ENCODE measurements around the gene GP5.
A peak's percentile ranks its signal among the peaks of the same experiment; 100 is the strongest.

The GP5 gene

GRCh38 chr3:194399874-194400411 is 877 bp upstream of the GP5 start:
- TF ChIP-seq, protein P1, sequence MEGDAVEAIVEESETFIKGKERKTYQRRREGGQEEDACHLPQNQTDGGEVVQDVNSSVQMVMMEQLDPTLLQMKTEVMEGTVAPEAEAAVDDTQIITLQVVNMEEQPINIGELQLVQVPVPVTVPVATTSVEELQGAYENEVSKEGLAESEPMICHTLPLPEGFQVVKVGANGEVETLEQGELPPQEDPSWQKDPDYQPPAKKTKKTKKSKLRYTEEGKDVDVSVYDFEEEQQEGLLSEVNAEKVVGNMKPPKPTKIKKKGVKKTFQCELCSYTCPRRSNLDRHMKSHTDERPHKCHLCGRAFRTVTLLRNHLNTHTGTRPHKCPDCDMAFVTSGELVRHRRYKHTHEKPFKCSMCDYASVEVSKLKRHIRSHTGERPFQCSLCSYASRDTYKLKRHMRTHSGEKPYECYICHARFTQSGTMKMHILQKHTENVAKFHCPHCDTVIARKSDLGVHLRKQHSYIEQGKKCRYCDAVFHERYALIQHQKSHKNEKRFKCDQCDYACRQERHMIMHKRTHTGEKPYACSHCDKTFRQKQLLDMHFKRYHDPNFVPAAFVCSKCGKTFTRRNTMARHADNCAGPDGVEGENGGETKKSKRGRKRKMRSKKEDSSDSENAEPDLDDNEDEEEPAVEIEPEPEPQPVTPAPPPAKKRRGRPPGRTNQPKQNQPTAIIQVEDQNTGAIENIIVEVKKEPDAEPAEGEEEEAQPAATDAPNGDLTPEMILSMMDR (conservative IDR thresholded peaks at IDR 0.05): no peak
- H3K27ac ChIP-seq: no peak overlapping the region

DNA sequence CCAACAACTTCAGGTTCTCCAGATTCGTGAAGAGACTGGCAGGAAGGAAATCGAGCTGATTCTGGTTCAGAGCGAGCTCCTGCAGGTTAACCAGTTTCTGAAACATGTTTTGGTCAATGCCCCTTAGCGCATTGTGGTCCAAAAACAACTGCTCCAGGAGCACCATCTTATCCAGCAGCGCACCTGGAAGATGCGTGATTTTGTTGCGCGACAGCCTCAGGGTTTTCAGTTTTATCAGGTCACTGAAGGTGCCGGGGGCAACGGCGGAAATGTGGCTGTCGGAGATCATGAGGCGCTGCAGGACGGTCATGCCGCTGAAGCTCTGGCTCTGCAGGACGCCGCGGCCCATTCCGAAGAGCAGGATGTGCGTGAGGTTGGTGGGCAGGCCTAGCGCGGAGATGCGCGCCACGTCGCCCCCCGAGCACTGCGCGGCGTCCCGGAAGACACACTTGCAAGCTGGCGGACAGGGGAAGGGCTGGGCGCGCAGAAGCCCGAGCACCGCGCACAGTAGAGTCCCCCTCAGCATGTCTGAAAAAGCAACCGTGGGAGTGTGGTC is 1.2 kb downstream of the GP5 start:
- H3K27ac ChIP-seq: no peak overlapping the region
- TF ChIP-seq, protein P1 (conservative IDR thresholded peaks at IDR 0.05): no peak

GRCh38 chr3:194396859-194397756 is 2.0 kb downstream of the GP5 start:
- TF ChIP-seq, protein P1 (conservative IDR thresholded peaks at IDR 0.05): no peak
- no peak overlapping the region for H3K27ac ChIP-seq

- no peak overlapping the region for H3K27ac ChIP-seq
Measured at GRCh38 chr3:194396539-194396858, 2.6 kb downstream of the GP5 start.

DNA sequence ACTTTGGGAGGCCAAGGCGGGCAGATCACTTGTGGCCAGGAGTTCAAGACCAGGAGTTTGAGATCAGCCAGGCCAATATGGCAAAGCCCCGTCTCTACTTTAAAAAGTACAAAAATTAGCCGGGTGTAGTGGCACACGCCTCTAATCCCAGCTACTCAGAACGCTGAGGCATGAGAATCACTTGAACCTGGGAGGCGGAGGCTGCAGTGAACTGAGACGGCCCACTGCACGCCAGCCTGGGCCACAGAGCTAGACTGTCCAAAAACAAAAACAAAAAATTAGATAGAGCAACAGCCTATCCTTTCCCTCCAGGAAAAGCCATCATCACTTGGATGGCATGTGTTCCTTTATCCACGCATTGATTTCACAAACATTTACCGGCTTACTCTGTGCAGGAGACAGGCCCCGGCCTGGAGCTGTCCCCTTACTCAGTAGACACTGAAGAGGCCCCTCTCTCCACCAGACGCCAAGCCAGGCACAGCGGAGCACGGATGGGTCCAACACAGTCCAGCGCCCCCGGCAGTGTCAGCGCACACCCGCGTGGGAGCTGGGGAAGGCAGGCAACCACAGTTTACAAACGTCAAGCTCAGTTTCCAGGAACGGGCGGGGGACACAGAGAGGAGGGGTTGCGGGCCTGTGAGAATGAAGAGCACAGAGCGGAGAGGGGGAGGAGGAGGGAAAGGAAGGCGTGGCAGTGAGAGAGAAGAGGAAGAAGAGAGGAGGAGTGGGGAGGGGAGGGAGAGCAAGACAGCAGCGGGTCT is 3.1 kb downstream of the GP5 start:
- TF ChIP-seq, protein P1 (conservative IDR thresholded peaks at IDR 0.05): no peak
- H3K27ac ChIP-seq: peak overlapping the region; percentile 30; the same call in 1 of the 2 replicates

More at GRCh38 chr3:194396539-194396858, 2.6 kb downstream of the GP5 start:
- TF ChIP-seq, protein P1 (conservative IDR thresholded peaks at IDR 0.05): no peak

- TF ChIP-seq, protein P1 (conservative IDR thresholded peaks at IDR 0.05): no peak
- H3K27ac ChIP-seq: peak overlapping the region; percentile 30
Measured at GRCh38 chr3:194395212-194395611, 3.9 kb downstream of the GP5 start.

DNA sequence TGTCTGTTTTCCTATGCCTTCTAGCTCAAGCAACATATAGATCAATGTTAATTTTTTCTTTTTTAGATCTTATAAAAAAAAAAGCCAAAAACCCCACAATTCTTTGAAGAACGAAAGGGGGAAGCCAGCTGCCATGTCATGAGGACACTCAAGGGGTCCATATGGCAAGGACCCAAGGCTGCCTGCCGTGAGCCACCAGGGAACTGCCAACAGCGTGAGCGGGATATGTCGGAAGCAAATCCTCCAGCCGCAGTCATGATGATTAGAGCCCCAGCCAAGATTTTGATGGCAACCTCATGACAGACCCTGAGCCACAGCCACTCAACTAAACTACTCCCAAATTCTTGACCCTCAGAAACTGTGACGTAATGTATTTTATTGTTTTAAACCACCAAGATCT is 6.5 kb downstream of the GP5 start:
- TF ChIP-seq, protein P1 (conservative IDR thresholded peaks at IDR 0.05): no peak
- H3K27ac ChIP-seq: no peak overlapping the region
